GM11168 (cell line): Measurements from ENCODE around the gene TM2D1.
"Not testable (repeated sequence)": the region's sequence is repeated elsewhere in the genome, so short reads cannot be mapped to it uniquely, and the experiment has no call there.

Experiments used
- in situ Hi-C: fragments of 300-500 bp; cut with MboI; formaldehyde crosslinking; loops from one replicate; pipeline ENCODE4 v1.12.0; 2022; ENCODE audit warnings: low sequenced_read_pairs; ENCODE audit not compliant: unreplicated experiment

The TM2D1 gene

GRCh38 chr1:61724506-61724812, 482 bp downstream of the TM2D1 start:
- in situ Hi-C loops, result no loop called here

GRCh38 chr1:61718996-61719663, 5.8 kb downstream of the TM2D1 start:
- in situ Hi-C loops, result not testable (repeated sequence)

- in situ Hi-C loops, result no loop called here
Measured at GRCh38 chr1:61711969-61712368, 13.0 kb downstream of the TM2D1 start.

GRCh38 chr1:61711257-61711656, 13.7 kb downstream of the TM2D1 start:
- in situ Hi-C loops, result not testable (repeated sequence)

GRCh38 chr1:61709908-61710289, 15.0 kb downstream of the TM2D1 start:
- in situ Hi-C loops, result no loop called here

- in situ Hi-C loops, result no loop called here
Measured at GRCh38 chr1:61708953-61709907, 15.7 kb downstream of the TM2D1 start.

GRCh38 chr1:61699911-61700851, 24.8 kb downstream of the TM2D1 start:
- in situ Hi-C loops, result no loop called here

GRCh38 chr1:61692155-61692800, 32.7 kb downstream of the TM2D1 start:
- in situ Hi-C loops, result no loop called here

GRCh38 chr1:61687901-61688300, 37.0 kb downstream of the TM2D1 start:
- in situ Hi-C loops, result no loop called here

- in situ Hi-C loops, result no loop called here
Measured at GRCh38 chr1:61682891-61683290, 42.0 kb downstream of the TM2D1 start.

- in situ Hi-C loops, result no loop called here
Measured at GRCh38 chr1:61680500-61680899, 44.4 kb downstream of the TM2D1 start.

GRCh38 chr1:61676881-61677280, 48.1 kb downstream of the TM2D1 start:
- in situ Hi-C loops, result not testable (repeated sequence)

- in situ Hi-C loops, result no loop called here
Measured at GRCh38 chr1:61674221-61674620, 50.7 kb downstream of the TM2D1 start.

- in situ Hi-C loops, result no loop called here
Measured at GRCh38 chr1:61672376-61672775, 52.6 kb downstream of the TM2D1 start.

- in situ Hi-C loops, result no loop called here
Measured at GRCh38 chr1:61670445-61670844, 54.5 kb downstream of the TM2D1 start.

GRCh38 chr1:61670016-61670415, 54.9 kb downstream of the TM2D1 start:
- in situ Hi-C loops, result no loop called here

- in situ Hi-C loops, result no loop called here
Measured at GRCh38 chr1:61659061-61659460, 65.9 kb downstream of the TM2D1 start.

- in situ Hi-C loops, result no loop called here
Measured at GRCh38 chr1:61655453-61655852, 69.5 kb downstream of the TM2D1 start.

- in situ Hi-C loops, result no loop called here
Measured at GRCh38 chr1:61654067-61654466, 70.9 kb downstream of the TM2D1 start.
